ENCODE data around the gene ADCY9. TPM values are rescaled to one million over a fixed set of nuclear protein-coding genes. Genes with fewer than 3 reads are reported as not detected.

The ADCY9 gene
- total RNA-seq, 4 donors from 2014 or later: 13.1 to 25.1 (median 18.5) TPM

DNA sequence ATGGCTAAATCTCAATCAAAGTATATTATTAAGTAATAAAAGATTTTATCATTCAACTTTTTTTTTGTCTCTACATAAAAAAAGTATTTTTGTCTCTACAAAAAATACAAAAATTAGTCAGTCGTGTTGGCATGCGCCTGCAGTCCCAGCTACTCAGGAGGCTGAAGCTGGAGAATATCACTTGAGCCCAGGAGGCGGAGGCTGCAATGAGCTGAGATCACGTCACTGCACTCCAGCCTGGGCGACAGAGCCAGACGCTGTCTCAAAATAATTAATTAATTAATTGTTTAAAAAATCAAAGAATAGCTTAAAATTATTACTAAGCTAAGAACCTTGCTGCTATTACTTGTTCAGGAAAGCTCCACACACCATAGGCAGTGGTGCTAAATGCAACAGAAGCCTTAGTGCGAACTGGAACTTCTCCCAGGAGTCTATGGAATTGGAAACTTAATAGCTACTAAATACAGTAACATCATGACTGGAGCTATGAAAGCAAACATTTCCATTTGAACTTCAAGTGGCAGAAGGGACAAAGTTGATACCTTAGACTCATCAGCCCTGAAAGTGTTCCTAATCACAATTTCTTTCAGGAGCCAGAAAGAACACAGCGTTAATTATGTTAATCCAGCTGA is 22.6 kb downstream of the ADCY9 start:
- no peak for TF ChIP-seq POLR2A (IDR thresholded peaks at IDR 0.05)
- TF ChIP-seq, protein P1, sequence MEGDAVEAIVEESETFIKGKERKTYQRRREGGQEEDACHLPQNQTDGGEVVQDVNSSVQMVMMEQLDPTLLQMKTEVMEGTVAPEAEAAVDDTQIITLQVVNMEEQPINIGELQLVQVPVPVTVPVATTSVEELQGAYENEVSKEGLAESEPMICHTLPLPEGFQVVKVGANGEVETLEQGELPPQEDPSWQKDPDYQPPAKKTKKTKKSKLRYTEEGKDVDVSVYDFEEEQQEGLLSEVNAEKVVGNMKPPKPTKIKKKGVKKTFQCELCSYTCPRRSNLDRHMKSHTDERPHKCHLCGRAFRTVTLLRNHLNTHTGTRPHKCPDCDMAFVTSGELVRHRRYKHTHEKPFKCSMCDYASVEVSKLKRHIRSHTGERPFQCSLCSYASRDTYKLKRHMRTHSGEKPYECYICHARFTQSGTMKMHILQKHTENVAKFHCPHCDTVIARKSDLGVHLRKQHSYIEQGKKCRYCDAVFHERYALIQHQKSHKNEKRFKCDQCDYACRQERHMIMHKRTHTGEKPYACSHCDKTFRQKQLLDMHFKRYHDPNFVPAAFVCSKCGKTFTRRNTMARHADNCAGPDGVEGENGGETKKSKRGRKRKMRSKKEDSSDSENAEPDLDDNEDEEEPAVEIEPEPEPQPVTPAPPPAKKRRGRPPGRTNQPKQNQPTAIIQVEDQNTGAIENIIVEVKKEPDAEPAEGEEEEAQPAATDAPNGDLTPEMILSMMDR (IDR thresholded peaks at IDR 0.05): no peak
- WGBS, 2 donors: 66 to 68% methylated on average over 8 of the region's 8 CpGs
- peak in 1 of 2 donors; percentile 82 for DNase-seq (ENCODE audit: low spot score in 2 of 2)
- no peak overlapping the region for H3K4me3 ChIP-seq (ENCODE audit: low read depth, poor library complexity, severe bottlenecking)
- intact Hi-C loops (cut with DNase I; ENCODE audit: low total_unique reads): no loop called here

DNA sequence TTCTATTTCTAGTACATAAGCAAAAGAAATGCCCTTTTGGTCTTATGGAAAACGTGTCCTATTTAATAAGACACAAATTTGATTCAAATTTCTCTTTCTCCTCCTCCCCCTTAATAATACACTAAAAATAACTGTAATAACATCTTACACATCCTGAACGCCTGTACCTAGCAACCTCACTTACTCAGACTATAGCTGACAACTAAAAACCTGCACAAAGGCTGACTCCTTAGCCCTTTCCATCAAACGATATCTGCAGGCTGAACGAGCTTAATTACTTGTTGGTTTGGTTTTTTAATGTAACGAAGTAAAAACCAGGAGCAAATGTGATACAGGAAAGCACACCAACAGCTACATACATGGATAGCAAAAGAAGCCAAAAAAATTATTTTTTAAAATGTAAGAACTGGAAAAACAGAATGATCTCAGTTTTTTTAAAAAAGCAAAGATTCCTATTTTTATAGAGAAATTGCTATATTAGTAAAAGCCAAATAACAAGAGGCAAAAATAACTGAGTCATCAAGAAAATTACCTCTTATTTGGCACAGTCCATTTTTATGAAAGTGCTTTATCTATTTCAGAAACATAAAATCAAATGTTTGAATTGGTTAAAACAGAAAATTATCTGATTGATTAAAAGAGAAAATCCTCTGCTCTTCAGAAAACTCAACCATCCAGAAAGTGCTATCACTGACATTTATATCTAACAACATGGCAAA is 23.5 kb downstream of the ADCY9 start:
- WGBS, 2 donors: 78 to 84% methylated on average over 5 of the region's 5 CpGs
- DNase-seq (ENCODE audit: low spot score in 2 of 2): no peak
- no peak overlapping the region for H3K4me3 ChIP-seq (ENCODE audit: low read depth, poor library complexity, severe bottlenecking)
- intact Hi-C loops (cut with DNase I; ENCODE audit: low total_unique reads): no loop called here
- TF ChIP-seq, protein P1 (IDR thresholded peaks at IDR 0.05): no peak
- no peak for TF ChIP-seq POLR2A (IDR thresholded peaks at IDR 0.05)

DNA sequence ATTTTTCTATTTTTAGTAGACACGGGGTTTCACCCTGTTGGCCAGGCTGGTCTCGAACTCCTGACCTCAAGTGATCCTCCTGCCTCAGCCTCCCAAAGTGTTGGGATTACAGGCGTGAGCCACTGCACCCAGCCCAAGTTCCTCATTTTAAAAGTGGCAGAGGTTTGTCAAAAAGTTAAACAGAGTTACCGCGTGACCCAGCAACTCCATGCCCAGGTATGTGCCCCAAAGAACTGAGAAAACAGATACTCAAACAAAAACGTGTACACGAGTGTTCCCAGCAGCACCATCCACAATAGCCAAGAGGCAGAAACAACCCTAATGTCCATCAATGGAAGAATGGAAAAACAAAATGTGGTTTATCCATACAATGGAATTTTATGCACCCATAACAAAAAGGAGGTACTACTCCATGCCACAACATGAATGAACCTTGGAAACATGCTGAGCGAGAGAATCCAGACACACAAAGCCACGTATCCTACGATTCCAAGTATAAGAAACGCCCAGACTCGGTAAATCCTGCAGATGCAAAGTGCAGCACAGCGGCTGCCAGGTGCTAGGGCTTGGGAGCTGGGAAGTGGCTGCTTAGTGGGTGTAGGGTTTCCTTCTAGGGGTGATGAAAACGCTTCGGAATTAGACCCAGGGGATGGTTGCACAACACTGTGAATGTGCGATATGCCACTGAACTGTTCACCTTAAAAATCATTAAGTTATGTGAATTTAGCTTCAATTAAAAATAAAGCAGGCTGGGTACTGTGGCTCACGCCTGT is 24.8 kb downstream of the ADCY9 start:
- DNase-seq (ENCODE audit: low spot score in 2 of 2): peak in 1 of 2 donors; percentile 68
- no peak overlapping the region for H3K4me3 ChIP-seq (ENCODE audit: low read depth, poor library complexity, severe bottlenecking)
- TF ChIP-seq, protein P1 (IDR thresholded peaks at IDR 0.05): no peak
- TF ChIP-seq POLR2A (IDR thresholded peaks at IDR 0.05): no peak
- 76 to 83% methylated on average over 17 of the region's 17 CpGs for WGBS, 2 donors
- intact Hi-C loops (cut with DNase I; ENCODE audit: low total_unique reads): no loop called here

DNA sequence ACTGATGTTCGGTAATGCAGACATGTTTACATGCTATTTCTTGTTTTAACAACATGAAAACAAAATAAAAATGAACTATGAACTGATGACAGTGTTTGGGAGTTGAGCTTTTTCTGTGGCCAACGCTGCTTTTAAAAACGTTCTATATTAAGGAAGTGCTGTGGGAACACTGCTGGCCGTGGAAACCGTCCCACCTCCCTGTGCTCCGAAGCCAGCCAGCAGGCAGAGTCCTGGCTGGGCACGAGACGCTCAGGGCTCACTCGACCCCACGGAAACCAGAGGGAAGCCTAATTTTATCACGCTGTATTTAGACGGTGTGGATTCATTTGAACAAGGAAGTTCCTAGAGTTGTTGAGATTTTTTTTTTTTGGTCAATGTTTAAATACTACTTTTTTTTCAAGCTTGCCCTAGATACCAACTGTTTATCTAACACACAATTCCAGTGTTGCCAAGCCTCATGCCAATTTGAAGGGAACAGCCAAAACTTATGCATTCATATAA is 25.8 kb downstream of the ADCY9 start:
- intact Hi-C loops (cut with DNase I; ENCODE audit: low total_unique reads): no loop called here
- WGBS, 2 donors: 3 to 8% methylated on average over 12 of the region's 12 CpGs
- no peak for TF ChIP-seq POLR2A (IDR thresholded peaks at IDR 0.05)
- TF ChIP-seq, protein P1 (IDR thresholded peaks at IDR 0.05): no peak
- no peak overlapping the region for H3K4me3 ChIP-seq (ENCODE audit: low read depth, poor library complexity, severe bottlenecking)
- peak; percentile 41 to 88 for DNase-seq (ENCODE audit: low spot score in 2 of 2)

DNA sequence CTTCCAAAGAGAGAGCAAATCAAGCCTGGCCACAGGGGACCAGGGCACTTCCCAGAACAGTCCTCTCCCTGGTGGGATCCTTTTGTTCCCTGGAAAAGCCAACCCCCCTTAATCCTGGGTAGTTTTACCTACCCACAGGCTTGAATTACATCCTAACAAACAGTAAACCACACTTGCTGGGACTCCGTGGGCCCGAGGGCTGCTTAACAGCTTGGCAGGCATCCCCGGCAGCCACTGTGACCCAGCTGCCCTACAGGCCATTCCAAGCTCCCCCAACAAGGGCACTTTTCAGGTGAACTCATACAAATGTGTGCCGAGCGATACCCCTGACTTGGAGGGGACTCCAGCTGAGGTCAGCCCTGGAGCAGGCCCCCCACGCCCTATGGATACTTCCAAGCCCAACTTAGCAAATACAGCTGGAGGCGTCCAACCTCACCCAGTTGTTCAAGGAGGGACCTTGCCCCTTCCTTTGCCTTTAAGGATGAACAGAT is 26.4 kb downstream of the ADCY9 start:
- peak in 1 of 2 donors; percentile 70 for DNase-seq (ENCODE audit: low spot score in 2 of 2)
- no peak overlapping the region for H3K4me3 ChIP-seq (ENCODE audit: low read depth, poor library complexity, severe bottlenecking)
- intact Hi-C loops (cut with DNase I; ENCODE audit: low total_unique reads): no loop called here
- WGBS, 2 donors: 45 to 53% methylated on average over 7 of the region's 7 CpGs
- no peak for TF ChIP-seq POLR2A (IDR thresholded peaks at IDR 0.05)
- TF ChIP-seq, protein P1 (IDR thresholded peaks at IDR 0.05): no peak

All from lower leg skin (tissue), 4 donors.